Body of pancreas (tissue), 4 donors: Measurements from ENCODE around the gene UBXN1. TPM values are rescaled to one million over a fixed set of nuclear protein-coding genes. Genes with fewer than 3 reads are reported as not detected.
"Not testable (repeated sequence)": the region's sequence is repeated elsewhere in the genome, so short reads cannot be mapped to it uniquely, and the experiment has no call there.

Experiments used
- ATAC-seq: fragments of 150-250 bp; one replicate; pipeline ENCODE4 v1.9.1; 2016
- DNase-seq, 4 donors: peaks; one replicate each; pipeline ENCODE4 v3.0.0-alpha.2; 2019
- H3K27ac ChIP-seq, 4 donors: fragments of 200-600 bp; sonication (generic); 1 replicate in 3 of 4; 2 replicates in 1 of 4; pipeline versions ENCODE4 v1.5.1 to v1.6.1; 2016 to 2019; ENCODE audit warnings: mild to moderate bottlenecking in 1 of 4, mixed read lengths in 1 of 4, moderate library complexity in 1 of 4
- H3K27me3 ChIP-seq, 2 donors: fragments of 200-600 bp; sonication (generic); one replicate each; pipeline ENCODE4 v1.6.0; 2016; ENCODE audit warnings: mild to moderate bottlenecking in 1 of 2
- H3K36me3 ChIP-seq, 2 donors: fragments of 200-600 bp; sonication (generic); replicated peaks in 1 of 2; 2 replicates each; pipeline ENCODE4 v1.5.1; 2016; ENCODE audit warnings: low read depth in 2 of 2; ENCODE audit not compliant: insufficient read depth in 1 of 2
- H3K4me1 ChIP-seq: fragments of 200-600 bp; sonication (generic); one replicate; pipeline ENCODE4 v1.6.0; 2016
- H3K4me3 ChIP-seq, 2 donors: fragments of 200-600 bp; sonication (generic); 1 replicate in 1 of 2; 2 replicates in 1 of 2; pipeline ENCODE4 v1.5.1; 2016 to 2019
- H3K9me3 ChIP-seq, 3 donors: fragments of 200-600 bp; sonication (generic); 1 replicate in 2 of 3; 2 replicates in 1 of 3; pipeline ENCODE4 v1.5.1; 2016
- CTCF ChIP-seq, 7 experiments: fragments of 450-650 bp in 4 of 7; fragments of 200-600 bp in 3 of 7; sonication (generic) in 3 of 7; IDR thresholded peaks; one replicate each; pipeline ENCODE4 v1.5.1; 2016 to 2019; ENCODE audit warnings: antibody characterized with exemption in 7 of 7
- POLR2A ChIP-seq, 3 donors: fragments of 450-650 bp; IDR thresholded peaks; one replicate each; pipeline ENCODE4 v1.6.1; 2016; ENCODE audit warnings: antibody characterized with exemption in 3 of 3, mild to moderate bottlenecking in 2 of 3
- WGBS, 2 donors: methylation state at CpG; one replicate each; pipeline ENCODE4 v1.1.5; 2017; 5-methylcytosine and 5-hydroxymethylcytosine counted together
- intact Hi-C: fragments of 100-400 bp; cut with DNase I; formaldehyde crosslinking; loops from one replicate; pipeline ENCODE4 v1.15.1; 2023
- total RNA-seq, 2 donors: library from RNA; depleted of rRNA; stranded (reverse); fragments of >200 nt; gene quantifications; one replicate each; pipeline ENCODE4 v1.1.0, GENCODE V29; 2016

UBXN1 gene
- total RNA-seq, 2 donors from 2014 or later, result 129 to 204 TPM

DNA sequence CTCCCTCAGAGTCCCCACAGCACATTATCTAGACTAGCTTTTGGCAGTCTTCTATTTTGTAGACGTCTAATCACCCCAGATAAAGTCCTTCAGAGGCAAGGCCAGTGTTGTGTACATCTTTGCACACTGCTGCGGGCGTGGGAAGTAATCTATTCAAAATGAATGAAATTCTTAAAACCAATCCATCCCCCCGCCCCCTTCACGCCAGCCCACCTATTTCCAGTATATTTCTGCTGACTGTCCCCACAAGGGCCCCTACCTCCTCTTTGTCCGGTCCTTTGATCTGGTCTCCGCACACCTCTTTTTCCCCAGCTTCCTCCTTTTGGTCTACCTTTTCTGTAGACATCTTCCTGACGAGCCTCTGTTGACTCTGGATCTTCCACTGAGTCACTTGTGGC lies 28.0 kb upstream of the UBXN1 start:
- peak overlapping the region; percentile 85 to 92 (median 89) for H3K27ac ChIP-seq
- intact Hi-C loops, result no loop called here
- DNase-seq, result no peak
- WGBS, 2 donors, result 47 to 49% methylated on average over 8 of the region's 8 CpGs
- H3K9me3 ChIP-seq, result no peaks in the 10 kb centered on the region
- no peaks in the 10 kb centered on the region for H3K27me3 ChIP-seq
- ATAC-seq, result no peak
- H3K36me3 ChIP-seq, result no peaks in the 10 kb centered on the region
- TF ChIP-seq CTCF (IDR thresholded peaks at IDR 0.05) (no peak), POLR2A (IDR thresholded peaks at IDR 0.05) (no peak)
- H3K4me3 ChIP-seq, result no peak overlapping the region
- H3K4me1 ChIP-seq, result peaks cover 66% of the 10 kb centered on the region

GRCh38 chr11:62705880-62706849 lies 27.3 kb upstream of the UBXN1 start:
- peak overlapping the region; percentile 63 to 74 for H3K4me3 ChIP-seq
- intact Hi-C loops, result no loop called here
- 3 to 6% methylated on average over 17 to 67 of the region's 73 CpGs for WGBS, 2 donors
- ATAC-seq, result peak; percentile 81
- H3K36me3 ChIP-seq, result peaks cover 0 to 2% of the 10 kb centered on the region in 2 donors
- peak overlapping the region; percentile 85 to 92 (median 89) for H3K27ac ChIP-seq
- no peaks in the 10 kb centered on the region for H3K27me3 ChIP-seq
- peak; percentile 96 to 98 (median 96) for DNase-seq
- peaks cover 59% of the 10 kb centered on the region for H3K4me1 ChIP-seq
- no peaks in the 10 kb centered on the region for H3K9me3 ChIP-seq
- TF ChIP-seq CTCF (IDR thresholded peaks at IDR 0.05) (peak in 1 of 7 experiments; percentile 10), POLR2A (IDR thresholded peaks at IDR 0.05) (peak in 2 of 3 donors; percentile 66 to 73)

DNA sequence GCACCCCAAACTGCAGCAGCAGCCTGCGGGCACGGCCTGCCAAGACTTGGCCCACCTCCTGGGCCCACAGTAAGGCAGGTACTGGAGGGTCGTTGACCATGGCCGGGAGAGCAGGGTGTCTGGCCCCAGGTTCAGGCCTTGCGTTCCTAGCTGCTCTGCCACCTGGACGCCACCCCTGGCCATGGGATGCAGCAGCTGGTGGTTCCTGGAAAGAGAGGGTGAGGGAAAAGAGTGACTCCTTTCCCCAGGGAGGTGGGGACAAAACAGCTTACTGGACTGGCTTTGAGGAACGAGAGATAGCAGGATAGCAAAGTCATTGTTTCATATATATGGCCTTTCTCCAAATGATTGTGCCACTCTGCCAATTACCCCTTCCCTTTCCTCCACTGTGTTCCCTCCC lies 26.5 kb upstream of the UBXN1 start:
- ATAC-seq (peak; percentile 13), DNase-seq (peak; percentile 55 to 62 (median 60))
- peaks cover 0 to 2% of the 10 kb centered on the region in 2 donors for H3K36me3 ChIP-seq
- H3K4me1 ChIP-seq, result peaks cover 52% of the 10 kb centered on the region
- 6 to 18% methylated on average over 5 to 7 of the region's 7 CpGs for WGBS, 2 donors
- no peak for TF ChIP-seq POLR2A (IDR thresholded peaks at IDR 0.05)
- TF ChIP-seq CTCF (IDR thresholded peaks at IDR 0.05), result peak in 2 of 7 experiments; percentile 18 to 21
- H3K9me3 ChIP-seq, result no peaks in the 10 kb centered on the region
- H3K4me3 ChIP-seq, result peak overlapping the region in 1 of 2 donors; percentile 74
- intact Hi-C loops, result no loop called here
- H3K27ac ChIP-seq, result peak overlapping the region; percentile 85 to 92 (median 89)
- no peaks in the 10 kb centered on the region for H3K27me3 ChIP-seq

DNA sequence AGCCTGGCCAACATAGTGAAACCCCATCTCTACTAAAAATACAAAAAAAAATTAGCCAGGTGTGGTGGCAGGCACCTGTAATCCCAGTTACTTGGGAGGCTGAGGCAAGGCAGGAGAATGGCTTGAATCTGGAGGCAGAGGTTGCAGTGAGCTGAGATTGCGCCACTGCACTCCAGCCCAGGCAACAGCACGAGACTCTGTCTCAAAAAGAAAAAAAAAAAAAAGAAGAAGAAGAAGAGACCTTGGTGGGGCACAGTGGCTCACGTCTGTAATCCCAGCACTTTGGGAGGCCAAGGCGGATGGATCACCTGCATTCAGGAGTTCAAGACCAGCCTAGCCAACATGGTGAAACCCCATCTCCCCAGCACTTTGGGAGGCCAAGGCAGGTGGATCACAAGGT lies 25.0 kb upstream of the UBXN1 start:
- ATAC-seq, H3K36me3 ChIP-seq, DNase-seq, H3K4me3 ChIP-seq, intact Hi-C loops, H3K9me3 ChIP-seq, H3K27me3 ChIP-seq: not testable (repeated sequence)
- Histone ChIP-seq H3K4me1 (peaks cover 40% of the 10 kb centered on the region), H3K27ac (peak overlapping the region in 1 of 4 donors; percentile 15)
- 88 to 95% methylated on average over 4 of the region's 4 CpGs for WGBS, 2 donors

GRCh38 chr11:62702246-62702645 lies 23.4 kb upstream of the UBXN1 start:
- Histone ChIP-seq H3K4me1 (peaks cover 23% of the 10 kb centered on the region), H3K4me3 (no peak overlapping the region), H3K27ac (no peak overlapping the region), H3K36me3 (peaks cover 0 to 2% of the 10 kb centered on the region in 2 donors), H3K27me3 (no peaks in the 10 kb centered on the region), H3K9me3 (no peaks in the 10 kb centered on the region)
- DNase-seq, result no peak
- 86 to 95% methylated on average over 11 of the region's 11 CpGs for WGBS, 2 donors
- no peak for ATAC-seq
- intact Hi-C loops, result no loop called here
- no peak for TF ChIP-seq POLR2A (IDR thresholded peaks at IDR 0.05)
